WTC11 (cell line): ENCODE measurements around the gene KNTC1. TPM values are rescaled to one million over a fixed set of nuclear protein-coding genes. Genes with fewer than 3 reads are reported as not detected.

ENCODE experiments used
- ATAC-seq: fragments of 200-7000 bp; cut with Tn5 transposase; 2 replicates; pipeline ENCODE4 v1.10.0; 2021; ENCODE audit warnings: mild to moderate bottlenecking, moderate library complexity
- CTCF ChIA-PET: fragments of 300-600 bp; sonication (Branson Sonifier 250); formaldehyde crosslinking; loops from one replicate; lab custom pipeline; 2021; ENCODE audit warnings: antibody characterized with exemption; lab: Charles Lee
- POLR2A ChIA-PET: fragments of 350-600 bp; sonication (Branson Sonifier 250); formaldehyde crosslinking; loops from one replicate; lab custom pipeline; 2021; ENCODE audit warnings: antibody characterized with exemption; lab: Charles Lee
- DNase-seq: peaks from one replicate; pipeline ENCODE4 v3.0.0; 2021; ENCODE audit warnings: low spot score
- H3K27ac Mint-ChIP-seq: 2 replicates; pipeline ENCODE4 v1.8.0; 2021; ENCODE audit warnings: mixed read lengths
- H3K27me3 Mint-ChIP-seq: 2 replicates; pipeline ENCODE4 v1.8.0; 2021; ENCODE audit warnings: low read depth, mild to moderate bottlenecking, moderate library complexity, mixed read lengths
- H3K36me3 Mint-ChIP-seq: 2 replicates; pipeline ENCODE4 v1.8.0; 2021; ENCODE audit warnings: mixed read lengths
- H3K4me1 Mint-ChIP-seq: 2 replicates; pipeline ENCODE4 v1.8.0; 2022; ENCODE audit warnings: mixed read lengths
- H3K4me3 Mint-ChIP-seq: 2 replicates; pipeline ENCODE4 v1.8.0; 2021; ENCODE audit warnings: mild to moderate bottlenecking, moderate library complexity, mixed read lengths
- H3K9me3 Mint-ChIP-seq: 2 replicates; pipeline ENCODE4 v1.8.0; 2021; ENCODE audit warnings: mixed read lengths
- CREB1 ChIP-seq: sonication (generic); formaldehyde crosslinking; IDR thresholded peaks from 2 replicates; pipeline ENCODE4 v1.8.0; 2023; ENCODE audit warnings: mild to moderate bottlenecking, missing genetic modification reagents
- CREM ChIP-seq: sonication (generic); formaldehyde crosslinking; IDR thresholded peaks from 2 replicates; pipeline ENCODE4 v1.8.1; 2022; ENCODE audit warnings: mild to moderate bottlenecking, missing genetic modification reagents, moderate library complexity
- EMX1 ChIP-seq: fragments of 250-450 bp; sonication (Bioruptor Pico); IDR thresholded peaks from 2 replicates; pipeline ENCODE4 v1.8.0; 2021; ENCODE audit warnings: mild to moderate bottlenecking
- GTF2I ChIP-seq: fragments of 250-450 bp; sonication (Bioruptor Pico); conservative IDR thresholded peaks from 2 replicates; pipeline ENCODE4 v1.4.0; 2021; ENCODE audit warnings: mild to moderate bottlenecking
- MXD4 ChIP-seq: fragments of 250-450 bp; sonication (Bioruptor Pico); IDR thresholded peaks from 2 replicates; pipeline ENCODE4 v1.8.0; 2021; ENCODE audit warnings: mild to moderate bottlenecking, moderate library complexity, borderline replicate concordance
- MYBL2 ChIP-seq: sonication (generic); formaldehyde crosslinking; IDR thresholded peaks from 2 replicates; pipeline ENCODE4 v1.8.1; 2023; ENCODE audit warnings: mild to moderate bottlenecking, moderate library complexity, missing genetic modification reagents
- NFE2L1 ChIP-seq: sonication (generic); formaldehyde crosslinking; IDR thresholded peaks from 2 replicates; pipeline ENCODE4 v1.8.1; 2023; ENCODE audit warnings: missing genetic modification reagents
- NR2C2 ChIP-seq: sonication (generic); formaldehyde crosslinking; IDR thresholded peaks from 2 replicates; pipeline ENCODE4 v1.8.0; 2022; ENCODE audit warnings: mild to moderate bottlenecking, missing genetic modification reagents
- PRDM15 ChIP-seq: sonication (generic); formaldehyde crosslinking; IDR thresholded peaks from 2 replicates; pipeline ENCODE4 v1.8.0; 2022; ENCODE audit warnings: missing genetic modification reagents
- SMAD3 ChIP-seq: sonication (generic); formaldehyde crosslinking; IDR thresholded peaks from 2 replicates; pipeline ENCODE4 v1.8.0; 2022; ENCODE audit warnings: missing genetic modification reagents, mild to moderate bottlenecking, borderline replicate concordance
- SMAD4 ChIP-seq: sonication (generic); formaldehyde crosslinking; IDR thresholded peaks from 2 replicates; pipeline ENCODE4 v1.8.0; 2022; ENCODE audit warnings: mild to moderate bottlenecking, missing genetic modification reagents
- SOX15 ChIP-seq: fragments of 250-450 bp; sonication (Bioruptor Pico); IDR thresholded peaks from 2 replicates; pipeline ENCODE4 v1.9.0; 2021; ENCODE audit warnings: mild to moderate bottlenecking
- STAT6 ChIP-seq: sonication (generic); formaldehyde crosslinking; conservative IDR thresholded peaks from 2 replicates; pipeline ENCODE4 v1.8.1; 2023; ENCODE audit warnings: mild to moderate bottlenecking, low read depth, missing genetic modification reagents, moderate library complexity
- TP53 ChIP-seq: sonication (generic); formaldehyde crosslinking; IDR thresholded peaks from 2 replicates; pipeline ENCODE4 v1.8.1; 2023; ENCODE audit warnings: mild to moderate bottlenecking, missing genetic modification reagents
- ZNF138 ChIP-seq: sonication (generic); formaldehyde crosslinking; conservative IDR thresholded peaks from 2 replicates; pipeline ENCODE4 v1.8.1; 2022; ENCODE audit warnings: mild to moderate bottlenecking, moderate library complexity, missing genetic modification reagents
- ZNF219 ChIP-seq: sonication (generic); formaldehyde crosslinking; IDR thresholded peaks from 2 replicates; pipeline ENCODE4 v1.8.0; 2023; ENCODE audit warnings: missing genetic modification reagents, mild to moderate bottlenecking, borderline replicate concordance
- ZNF232 ChIP-seq: sonication (generic); formaldehyde crosslinking; IDR thresholded peaks from 2 replicates; pipeline ENCODE4 v1.8.0; 2022; ENCODE audit warnings: mild to moderate bottlenecking, missing genetic modification reagents
- ZNF396 ChIP-seq: fragments of 250-450 bp; sonication (Bioruptor Pico); IDR thresholded peaks from 2 replicates; pipeline ENCODE4 v1.8.0; 2021; ENCODE audit warnings: mild to moderate bottlenecking, moderate library complexity, borderline replicate concordance
- ZNF416 ChIP-seq: fragments of 250-450 bp; sonication (Bioruptor Pico); IDR thresholded peaks from 2 replicates; pipeline ENCODE4 v1.9.0; 2021; ENCODE audit warnings: mild to moderate bottlenecking, inconsistent platforms
- total RNA-seq: library from RNA; stranded (reverse); gene quantifications from 3 replicates; pipeline ENCODE4 v1.2.3, GENCODE V29; 2021
- TF ChIP-seq, protein P1 (sequence below): sonication (generic); formaldehyde crosslinking; IDR thresholded peaks from 2 replicates; pipeline ENCODE4 v1.8.1; 2022; ENCODE audit warnings: low read depth, missing genetic modification reagents, borderline replicate concordance
- TF ChIP-seq, protein P2 (sequence below): fragments of 250-450 bp; sonication (Bioruptor Pico); IDR thresholded peaks from 2 replicates; pipeline ENCODE4 v1.9.0; 2021; ENCODE audit warnings: mild to moderate bottlenecking

Gene KNTC1
- total RNA-seq, 1 experiment from 2014 or later = 85.1 TPM

- no peaks in the 10 kb centered on the region for H3K9me3 Mint-ChIP-seq
- no peaks in the 10 kb centered on the region for H3K27me3 Mint-ChIP-seq
- ATAC-seq = no peak
- H3K27ac Mint-ChIP-seq = no peak overlapping the region
- CTCF ChIA-PET = no interaction called here
- H3K4me3 Mint-ChIP-seq = no peak overlapping the region
- POLR2A ChIA-PET = no interaction called here
- DNase-seq = no peak
- no peak for TF ChIP-seq ZNF138 (CRISPR knock-in tag)
- no peak for TF ChIP-seq PRDM15 (CRISPR knock-in tag)
- no peak for TF ChIP-seq SMAD3 (CRISPR knock-in tag)
- no peak for TF ChIP-seq SMAD4 (CRISPR knock-in tag)
- TF ChIP-seq TP53 (CRISPR knock-in tag) = no peak
- TF ChIP-seq MXD4 (CRISPR knock-in tag) = no peak
- no peak for TF ChIP-seq NFE2L1 (CRISPR knock-in tag)
- no peak for TF ChIP-seq ZNF232 (CRISPR knock-in tag)
- no peak for TF ChIP-seq ZNF219 (CRISPR knock-in tag)
- TF ChIP-seq ZNF416 (CRISPR knock-in tag) = no peak
- no peak for TF ChIP-seq MYBL2
- TF ChIP-seq SOX15 (CRISPR knock-in tag) = no peak
- TF ChIP-seq CREM (CRISPR knock-in tag) = no peak
- TF ChIP-seq, protein P1, sequence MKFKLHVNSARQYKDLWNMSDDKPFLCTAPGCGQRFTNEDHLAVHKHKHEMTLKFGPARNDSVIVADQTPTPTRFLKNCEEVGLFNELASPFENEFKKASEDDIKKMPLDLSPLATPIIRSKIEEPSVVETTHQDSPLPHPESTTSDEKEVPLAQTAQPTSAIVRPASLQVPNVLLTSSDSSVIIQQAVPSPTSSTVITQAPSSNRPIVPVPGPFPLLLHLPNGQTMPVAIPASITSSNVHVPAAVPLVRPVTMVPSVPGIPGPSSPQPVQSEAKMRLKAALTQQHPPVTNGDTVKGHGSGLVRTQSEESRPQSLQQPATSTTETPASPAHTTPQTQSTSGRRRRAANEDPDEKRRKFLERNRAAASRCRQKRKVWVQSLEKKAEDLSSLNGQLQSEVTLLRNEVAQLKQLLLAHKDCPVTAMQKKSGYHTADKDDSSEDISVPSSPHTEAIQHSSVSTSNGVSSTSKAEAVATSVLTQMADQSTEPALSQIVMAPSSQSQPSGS = no peak
- TF ChIP-seq NR2C2 (CRISPR knock-in tag) = no peak
- TF ChIP-seq STAT6 = no peak
- TF ChIP-seq, protein P2, sequence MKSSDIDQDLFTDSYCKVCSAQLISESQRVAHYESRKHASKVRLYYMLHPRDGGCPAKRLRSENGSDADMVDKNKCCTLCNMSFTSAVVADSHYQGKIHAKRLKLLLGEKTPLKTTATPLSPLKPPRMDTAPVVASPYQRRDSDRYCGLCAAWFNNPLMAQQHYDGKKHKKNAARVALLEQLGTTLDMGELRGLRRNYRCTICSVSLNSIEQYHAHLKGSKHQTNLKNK (CRISPR knock-in tag) = no peak
- no peak for TF ChIP-seq CREB1
- TF ChIP-seq ZNF396 (CRISPR knock-in tag) = no peak
- H3K36me3 Mint-ChIP-seq = peaks cover 92% of the 10 kb centered on the region
- H3K4me1 Mint-ChIP-seq = no peaks in the 10 kb centered on the region
Observed at GRCh38 chr12:122516544-122517361, 10.3 kb upstream of the KNTC1 start.

DNA sequence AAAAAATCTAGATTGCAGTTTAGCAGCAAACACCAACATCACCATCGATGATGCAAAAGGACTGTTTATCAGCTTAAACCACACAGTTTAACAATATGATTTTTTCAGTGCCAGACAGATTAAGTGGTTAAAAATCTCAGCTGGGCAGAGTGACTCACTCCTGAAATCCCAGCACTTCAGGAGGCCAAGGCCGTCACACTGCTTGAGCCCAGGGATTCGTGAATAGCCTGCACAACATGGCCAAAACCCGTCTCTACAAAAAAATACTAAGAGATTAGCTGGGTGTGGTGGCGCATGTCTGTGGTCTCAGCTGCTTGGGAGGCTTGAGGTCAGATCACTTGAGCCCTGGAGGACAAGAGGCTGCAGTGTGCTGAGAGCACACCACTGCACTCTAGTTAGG lies 9.2 kb upstream of the KNTC1 start:
- TF ChIP-seq EMX1 (CRISPR knock-in tag) = 0 out of 2 replicates have a peak, but pooled peaks have one; percentile 67
- TF ChIP-seq GTF2I (CRISPR knock-in tag) = no peak
- TF ChIP-seq, all 79 proteins: peak for 1
- ChIA-PET CTCF (no interaction called here), POLR2A (no interaction called here)
- no peaks in the 10 kb centered on the region for H3K4me1 Mint-ChIP-seq
- DNase-seq = no peak
- peaks cover 86% of the 10 kb centered on the region for H3K36me3 Mint-ChIP-seq
- no peak overlapping the region for H3K4me3 Mint-ChIP-seq
- no peaks in the 10 kb centered on the region for H3K9me3 Mint-ChIP-seq
- no peaks in the 10 kb centered on the region for H3K27me3 Mint-ChIP-seq
- ATAC-seq = no peak
- H3K27ac Mint-ChIP-seq = peak overlapping the region; percentile 53; the same call in 1 of the 2 replicates
